H1 (cell line): ENCODE results near the gene SERPINE2. TPM values are rescaled to one million over a fixed set of nuclear protein-coding genes. Genes with fewer than 3 reads are reported as not detected.

ENCODE experiments used
- CHD7 ChIP-seq: fragments of 300-600 bp; sonication (generic); IDR thresholded peaks from 2 replicates; pipeline ENCODE4 v1.7.1; 2012; ENCODE audit warnings: low read length, moderate library complexity, mild to moderate bottlenecking, inconsistent platforms; ENCODE audit not compliant: insufficient replicate concordance
- CTCF ChIP-seq, 3 experiments: IDR thresholded peaks; 1 replicate in 2 of 3; 2 replicates in 1 of 3; pipeline versions ENCODE4 v1.5.1 to v1.6.1; 2011; ENCODE audit warnings: low read length in 3 of 3, mild to moderate bottlenecking in 3 of 3, inconsistent platforms in 2 of 3, low read depth in 1 of 3, moderate library complexity in 1 of 3; ENCODE audit not compliant: insufficient read depth in 1 of 3; ENCODE audit errors: control extremely low read depth in 1 of 3
- EP300 ChIP-seq, 2 experiments: IDR thresholded peaks; 1 replicate in 1 of 2; 2 replicates in 1 of 2; pipeline ENCODE4 v1.6.1; 2011 to 2012; ENCODE audit warnings: low read depth in 2 of 2, low read length in 2 of 2, mild to moderate bottlenecking in 2 of 2, borderline replicate concordance in 1 of 2, inconsistent platforms in 1 of 2, moderate library complexity in 1 of 2
- RXRA ChIP-seq: IDR thresholded peaks from 2 replicates; pipeline ENCODE4 v1.6.1; 2011; ENCODE audit warnings: low read depth, mild to moderate bottlenecking, low read length, moderate library complexity; ENCODE audit not compliant: insufficient read depth
- polyA plus RNA-seq, 7 experiments: library from polyadenylated mRNA; depleted of rRNA in 3 of 7; stranded (reverse) in 5 of 7; unstranded in 2 of 7; fragments of >200 nt in 5 of 7; fragments of 200-250 nt in 2 of 7; gene quantifications; 1 replicate in 5 of 7; 2 replicates in 1 of 7; 4 replicates in 1 of 7; pipeline versions ENCODE4 v1.2.1 to v1.2.3, GENCODE V29; 2011 to 2013; ENCODE audit warnings: missing spikeins in 2 of 7, mixed read lengths in 2 of 7
- total RNA-seq: library from RNA; stranded (reverse); fragmentation: NEBNext Ultra II Directional; extraction: Animal tissue kit (Norgen Biotek cat#: 25700); gene quantifications from 2 replicates; pipeline ENCODE4 v1.2.1, GENCODE V29; 2021

Gene SERPINE2
- total and polyA plus RNA-seq, 2 of the 8 experiments (the other 6 are each of a cell fraction or from before 2014, with no cell fraction given) = 26.2 to 76.0 TPM

- TF ChIP-seq CHD7 (no peak), EP300 (IDR thresholded peaks at IDR 0.05; ENCODE audit: borderline replicate concordance in 1 of 2, low read depth in 2 of 2, low read length in 2 of 2) (no peak), RXRA (no peak), CTCF (IDR thresholded peaks at IDR 0.05; ENCODE audit: control extremely low read depth in 1 of 3, insufficient read depth in 1 of 3, low read depth in 1 of 3, low read length in 3 of 3) (no peak)
These were observed 65.5 kb downstream of the SERPINE2 start (continued) for GRCh38 chr2:223973606-223974005.
